K562 (cell line): ENCODE data around the gene HAUS7. TPM values are rescaled to one million over a fixed set of nuclear protein-coding genes. Genes with fewer than 3 reads are reported as not detected.
A peak's percentile ranks its signal among the peaks of the same experiment; 100 is the strongest.

ENCODE experiments used
- ATAC-seq: fragments of 200-7000 bp; cut with Tn5 transposase; 3 replicates; pipeline ENCODE4 v1.9.1; 2020; ENCODE audit warnings: moderate library complexity
- BruUV-seq: library from RNA; stranded (reverse); fragments of 400-500 nt; replicated peaks from 2 replicates; lab custom pipeline; 2021; lab: Mats Ljungman, UMichigan
- CTCF ChIA-PET: fragments of 300-600 bp; formaldehyde crosslinking; extraction: SDS; loops from one replicate; lab custom pipeline; 2021; ENCODE audit warnings: low intra/inter-chr PET ratio; lab: Yijun Ruan, JAX
- POLR2A ChIA-PET: fragments of 300-600, 350-650 bp; sonication (Branson Sonifier 250); formaldehyde crosslinking; extraction: SDS; loops from one replicate; lab custom pipeline; 2021; ENCODE audit warnings: antibody characterized with exemption, inconsistent platforms; lab: Yijun Ruan, JAX
- DNase-seq, 4 experiments: peaks; one replicate each; pipeline versions ENCODE4 v3.0.0 to v3.0.0-alpha.2; 2011 to 2018; ENCODE audit warnings: low spot score in 3 of 4, mixed read lengths in 3 of 4; ENCODE audit errors: extremely low read depth in 1 of 4
- FAIRE-seq: peaks from 2 replicates; lab custom pipeline; 2011; peaks lifted over from hg19 to GRCh38; lab: Jason Lieb, UNC
- H2AFZ ChIP-seq: 2 replicates; pipeline ENCODE4 v1.6.0; 2011; ENCODE audit warnings: low read depth, low read length, control low read depth, inconsistent platforms
- H3K27ac ChIP-seq: fragments of 200-600 bp; 3 replicates; pipeline ENCODE4 v1.8.0; 2011; ENCODE audit warnings: low read depth, mild to moderate bottlenecking, control low read depth, inconsistent platforms, low read length, moderate library complexity, mixed read lengths; ENCODE audit errors: extremely low read depth
- H3K27me3 ChIP-seq, 2 experiments: fragments of 300-600 bp in 1 of 2; 2 replicates in 1 of 2; 3 replicates in 1 of 2; pipeline versions ENCODE4 v1.6.0 to v1.8.0; 2011; ENCODE audit warnings: inconsistent platforms in 2 of 2, low read length in 2 of 2, mild to moderate bottlenecking in 1 of 2, mixed read lengths in 1 of 2, moderate library complexity in 1 of 2; ENCODE audit not compliant: control insufficient read depth in 2 of 2, insufficient read depth in 2 of 2
- H3K36me3 ChIP-seq: fragments of 300-600 bp; 3 replicates; pipeline ENCODE4 v1.8.0; 2011; ENCODE audit warnings: mild to moderate bottlenecking, low read length, inconsistent platforms; ENCODE audit not compliant: control insufficient read depth, insufficient read depth
- H3K4me1 ChIP-seq, 2 experiments: fragments of 200-600 bp in 1 of 2; replicated peaks in 1 of 2; 2 replicates in 1 of 2; 3 replicates in 1 of 2; pipeline versions ENCODE4 v1.5.1 to v1.8.0; 2011; ENCODE audit warnings: inconsistent platforms in 2 of 2, low read length in 2 of 2, mild to moderate bottlenecking in 1 of 2, mixed read lengths in 1 of 2, moderate library complexity in 1 of 2; ENCODE audit not compliant: control insufficient read depth in 2 of 2, insufficient read depth in 2 of 2
- H3K4me2 ChIP-seq: 2 replicates; pipeline ENCODE4 v1.6.1; 2011; ENCODE audit warnings: low read length, control low read depth, inconsistent platforms, mixed read lengths; ENCODE audit not compliant: insufficient read depth
- H3K4me3 ChIP-seq: fragments of 200-600 bp; sonication (generic), shearing (Covaris generic); 2 replicates; pipeline ENCODE4 v1.5.1; 2016; ENCODE audit warnings: control low read depth, inconsistent platforms
- H3K79me2 ChIP-seq: fragments of 200-600 bp; 3 replicates; pipeline ENCODE4 v1.8.0; 2011; ENCODE audit warnings: low read length, inconsistent platforms; ENCODE audit not compliant: control insufficient read depth, insufficient read depth
- H3K9ac ChIP-seq, 2 experiments: 2 replicates each; pipeline versions ENCODE4 v1.6.0 to v1.6.1; 2011; ENCODE audit warnings: low read depth in 2 of 2, low read length in 2 of 2, control low read depth in 1 of 2, inconsistent platforms in 1 of 2, mild to moderate bottlenecking in 1 of 2, mixed read lengths in 1 of 2; ENCODE audit not compliant: insufficient read depth in 1 of 2
- H3K9me1 ChIP-seq: one replicate; pipeline ENCODE4 v1.6.0; 2011; ENCODE audit warnings: inconsistent platforms, mild to moderate bottlenecking, low read length, moderate library complexity; ENCODE audit not compliant: control insufficient read depth, insufficient read depth
- H3K9me3 ChIP-seq: replicated peaks from 2 replicates; pipeline ENCODE4 v1.5.1; 2011; ENCODE audit warnings: low read depth, low read length, inconsistent platforms; ENCODE audit not compliant: control insufficient read depth, insufficient read depth
- H4K20me1 ChIP-seq: replicated peaks from 2 replicates; pipeline ENCODE4 v1.6.1; 2011; ENCODE audit warnings: low read length, inconsistent platforms, mixed read lengths; ENCODE audit not compliant: control insufficient read depth, insufficient read depth
- EHMT2 ChIP-seq: fragments of 450-650 bp; IDR thresholded peaks from 2 replicates; pipeline ENCODE4 v1.6.1; 2018; ENCODE audit warnings: antibody characterized with exemption
- FOXK2 ChIP-seq, 2 experiments: fragments of 450-650 bp; IDR thresholded peaks in 1 of 2; conservative IDR thresholded peaks in 1 of 2; 2 replicates each; pipeline ENCODE4 v1.6.1; 2016; ENCODE audit warnings: low read depth in 2 of 2, mild to moderate bottlenecking in 1 of 2
- GABPA ChIP-seq: fragments of 200-800 bp; sonication (Bioruptor generic); conservative IDR thresholded peaks from 2 replicates; pipeline ENCODE4 v1.6.1; 2016; ENCODE audit warnings: low read depth, missing genetic modification characterization, missing compliant biosample characterization
- MED1 ChIP-seq: sonication (generic); formaldehyde crosslinking; IDR thresholded peaks from 2 replicates; pipeline ENCODE4 v1.8.1; 2023; ENCODE audit warnings: missing genetic modification reagents, borderline replicate concordance
- NFIC ChIP-seq: fragments of 450-650 bp; IDR thresholded peaks from 2 replicates; pipeline ENCODE4 v1.6.1; 2017; ENCODE audit warnings: mild to moderate bottlenecking, inconsistent platforms
- NUFIP1 ChIP-seq: fragments of 450-650 bp; IDR thresholded peaks from 2 replicates; pipeline ENCODE4 v1.6.1; 2018; ENCODE audit not compliant: partially characterized antibody
- SMARCA4 ChIP-seq: fragments of 450-650 bp; IDR thresholded peaks from 2 replicates; pipeline ENCODE4 v1.6.1; 2016
- ZNF589 ChIP-seq: fragments of 200-800 bp; sonication (Bioruptor generic); IDR thresholded peaks from 2 replicates; pipeline ENCODE4 v1.6.1; 2016; ENCODE audit warnings: low read depth, missing genetic modification characterization, missing compliant biosample characterization
- WGBS: fragments of 100-300 bp; shearing (Covaris generic); methylation state at CpG from one replicate; pipeline ENCODE4 v1.1.6; 2016; ENCODE audit warnings: low coverage, mixed read lengths; ENCODE audit not compliant: insufficient coverage; ENCODE audit errors: missing lambda C conversion rate; 5-methylcytosine and 5-hydroxymethylcytosine counted together
- in situ Hi-C: fragments of 300-500 bp; cut with MboI; formaldehyde crosslinking; loops from 4 replicates; pipeline ENCODE4 v1.15.0; 2018; ENCODE audit warnings: inconsistent platforms, mixed read lengths
- intact Hi-C: fragments of 100-400 bp; cut with micrococcal nuclease; formaldehyde crosslinking; loops from 2 replicates; pipeline ENCODE4 v1.14.2; 2022
- polyA plus RNA-seq, 8 experiments: library from polyadenylated mRNA; depleted of rRNA in 4 of 8; stranded (reverse) in 5 of 8; unstranded in 3 of 8; fragments of >200 nt; fragmentation: Nextera tagmentation in 2 of 8; fragmentation: Illumina TruSeq in 1 of 8; extraction: Ambion mirVana in 2 of 8; extraction: Trizol in 1 of 8; gene quantifications; 2 replicates each; pipeline versions ENCODE4 v1.2.1 to v1.2.3, GENCODE V29; 2011 to 2014; ENCODE audit warnings: inconsistent platforms in 1 of 8, missing spikeins in 1 of 8
- total RNA-seq, 7 experiments: library from RNA; depleted of rRNA in 6 of 7; stranded (reverse); fragments of >200 nt in 6 of 7; fragmentation: Illumina TruSeq in 2 of 7; extraction: Trizol in 2 of 7; gene quantifications; 2 replicates each; pipeline versions ENCODE4 v1.2.1 to v1.2.3, GENCODE V29; 2011 to 2021; ENCODE audit warnings: low replicate concordance in 1 of 7

Gene HAUS7
- total and polyA plus RNA-seq, 9 of the 15 experiments (the other 6 are each of a cell fraction or from before 2014, with no cell fraction given) = 10.0 to 94.9 (median 48.8) TPM

DNA sequence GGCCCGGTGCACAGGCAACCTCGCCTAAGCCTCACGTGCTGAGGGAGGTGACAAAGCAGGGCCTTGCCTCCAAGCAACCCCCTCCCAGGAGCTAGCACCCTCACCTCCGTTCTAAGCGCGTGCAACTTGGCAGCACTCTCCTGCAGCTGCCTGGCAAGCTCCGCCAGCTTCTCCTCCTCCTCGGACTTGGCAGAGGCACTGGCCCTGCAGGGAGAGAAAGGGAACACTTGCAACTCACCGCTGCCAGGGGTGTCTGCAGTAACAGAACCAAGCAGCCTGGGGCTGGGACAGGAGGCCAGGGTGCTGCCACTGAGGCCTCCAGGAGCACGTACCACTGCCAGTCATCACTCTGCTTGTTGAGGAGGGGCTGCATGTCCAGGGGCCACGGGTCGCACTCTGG lies 14.2 kb downstream of the HAUS7 start:
- H3K9ac ChIP-seq = no peak overlapping the region; a peak in 1 of 4 replicates
- H3K4me2 ChIP-seq = no peak overlapping the region
- POLR2A ChIA-PET = interaction anchor here (0.6 kb wide), 1 partner anchor 209 kb away, joined by 3 read pairs; no protein-coding TSS in a partner anchor

DNA sequence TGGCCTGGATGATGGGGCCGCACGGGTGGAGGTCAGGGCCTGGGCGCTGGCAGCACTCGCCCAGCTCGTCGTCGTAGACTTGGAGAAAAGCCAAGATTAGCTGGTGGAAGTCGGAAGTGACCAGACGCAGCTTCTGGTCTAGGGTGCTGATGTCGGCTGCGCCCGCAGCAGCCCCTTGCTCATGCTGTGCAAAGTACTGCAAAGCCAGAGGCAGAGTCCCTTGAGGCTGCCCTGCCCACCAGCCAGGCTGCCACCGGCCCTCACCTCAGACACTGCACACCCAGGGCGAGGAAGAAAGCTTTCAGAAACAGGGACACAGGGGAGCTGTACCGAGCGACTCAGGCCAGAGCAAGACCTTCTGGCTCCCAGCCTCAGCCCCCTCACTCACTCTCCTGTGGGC lies 14.8 kb downstream of the HAUS7 start:
- TF ChIP-seq MED1 (no peak), NFIC (0 out of 2 replicates have a peak, but pooled peaks have one; percentile 13), GABPA (tag) (no peak)
- Histone ChIP-seq H2AFZ (no peak overlapping the region), H3K4me1 (peaks cover 0 to 5% of the 10 kb centered on the region in 2 experiments; a peak in 1 of 5 replicates), H3K9me3 (no peaks in the 10 kb centered on the region), H3K27me3 (no peaks in the 10 kb centered on the region), H3K4me3 (no peak overlapping the region), H3K79me2 (no peaks in the 10 kb centered on the region), H4K20me1 (0 out of 2 replicates have a peak, but pooled peaks cover 1% of the 10 kb centered on the region), H3K9me1 (peaks cover 1% of the 10 kb centered on the region), H3K9ac (no peak overlapping the region; a peak in 1 of 4 replicates), H3K4me2 (no peak overlapping the region), H3K27ac (no peak overlapping the region), H3K36me3 (peaks cover 70% of the 10 kb centered on the region; the same call in 2 of the 3 replicates)
- 97% methylated on average over 7 of the region's 16 CpGs for WGBS
- FAIRE-seq = no peak
- intact Hi-C loops = no loop called here
- no peak for ATAC-seq
- POLR2A ChIA-PET = interaction anchor here (1.0 kb wide), 1 partner anchor 12 kb away, joined by 3 read pairs; no protein-coding TSS in a partner anchor
- BruUV-seq = no TSS peak
- in situ Hi-C loops = no loop called here
- CTCF ChIA-PET = no interaction called here
- no peak for DNase-seq

More for the DNA sequence above, 14.2 kb downstream of the HAUS7 start:
- intact Hi-C loops = no loop called here
- Histone ChIP-seq H3K36me3 (peaks cover 72% of the 10 kb centered on the region), H3K27ac (no peak overlapping the region), H3K9me3 (no peaks in the 10 kb centered on the region), H3K27me3 (no peaks in the 10 kb centered on the region), H4K20me1 (peaks cover 7% of the 10 kb centered on the region; the same call in 1 of the 2 replicates), H3K4me3 (no peak overlapping the region), H3K9me1 (peaks cover 3% of the 10 kb centered on the region)
- ATAC-seq (no peak), DNase-seq (no peak), FAIRE-seq (no peak)
- in situ Hi-C loops = no loop called here
- 98% methylated on average over 9 of the region's 12 CpGs for WGBS
- TF ChIP-seq FOXK2 (conservative IDR thresholded peaks at IDR 0.05 in 1 of 2, IDR thresholded peaks at IDR 0.05 in 1 of 2; ENCODE audit: low read depth in 2 of 2) (no peak), ZNF589 (CRISPR knock-in tag) (no peak), NUFIP1 (no peak), SMARCA4 (no peak), EHMT2 (no peak)
- TF ChIP-seq, all 486 proteins: peak for 0
- H2AFZ ChIP-seq = no peak overlapping the region
- peaks cover 0 to 5% of the 10 kb centered on the region in 2 experiments; a peak in 1 of 5 replicates for H3K4me1 ChIP-seq
- no peaks in the 10 kb centered on the region for H3K79me2 ChIP-seq
- CTCF ChIA-PET = no interaction called here
- no TSS peak for BruUV-seq
